DND-41 (cell line): ENCODE results near the gene EVA1C.

Experiments used
- EZH2 ChIP-seq: IDR thresholded peaks from 3 replicates; pipeline ENCODE4 v1.6.1; 2012; ENCODE audit warnings: borderline replicate concordance, low read depth, mild to moderate bottlenecking, moderate library complexity, low read length, inconsistent platforms; ENCODE audit not compliant: severe bottlenecking
- TF ChIP-seq, protein P1 (sequence below): IDR thresholded peaks from 2 replicates; pipeline ENCODE4 v1.5.1; 2012; ENCODE audit warnings: borderline replicate concordance, low read length, moderate library complexity, mild to moderate bottlenecking; ENCODE audit not compliant: poor library complexity, severe bottlenecking; ENCODE audit errors: extremely low read depth

DNA sequence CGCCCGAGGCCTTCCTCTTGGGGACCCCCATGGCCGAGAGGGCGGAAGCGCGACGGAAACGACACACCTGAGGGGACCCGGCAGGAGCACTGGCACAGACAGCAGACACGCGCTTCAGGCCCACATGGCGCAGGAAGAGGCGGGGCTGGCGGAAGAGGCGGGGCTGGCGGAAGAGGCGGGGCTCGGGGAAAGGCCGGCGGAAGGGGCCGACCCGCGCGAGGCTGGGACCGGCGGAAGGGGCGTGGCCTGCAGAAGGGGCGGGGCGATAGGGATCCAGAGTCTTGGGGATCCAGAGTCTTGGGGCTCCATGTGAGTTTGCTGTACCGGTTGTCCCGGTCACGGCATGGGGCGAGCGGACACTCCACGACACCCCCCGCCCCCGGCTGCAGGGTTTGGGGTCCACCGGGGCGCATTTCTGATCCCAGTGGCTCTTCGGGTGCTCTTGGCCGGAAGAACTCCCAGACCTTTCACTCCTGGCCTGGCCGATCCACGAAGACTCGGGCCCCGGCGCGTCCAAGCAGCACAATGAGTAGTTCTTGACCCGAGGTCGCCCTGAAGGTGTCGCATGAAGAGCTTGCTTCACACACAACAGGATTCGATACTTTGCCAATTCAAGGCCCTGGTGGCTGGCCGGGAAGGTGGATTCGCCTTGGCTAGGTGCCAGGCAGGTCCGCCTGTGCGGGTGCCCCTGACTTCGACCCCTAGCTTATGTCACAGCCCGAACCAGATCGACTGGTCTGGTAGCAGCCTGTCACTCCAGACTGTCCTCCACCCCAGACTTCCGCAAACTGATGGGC is 19.4 kb upstream of the EVA1C start, which contains the start of gene URB1:
- TF ChIP-seq, protein P1, sequence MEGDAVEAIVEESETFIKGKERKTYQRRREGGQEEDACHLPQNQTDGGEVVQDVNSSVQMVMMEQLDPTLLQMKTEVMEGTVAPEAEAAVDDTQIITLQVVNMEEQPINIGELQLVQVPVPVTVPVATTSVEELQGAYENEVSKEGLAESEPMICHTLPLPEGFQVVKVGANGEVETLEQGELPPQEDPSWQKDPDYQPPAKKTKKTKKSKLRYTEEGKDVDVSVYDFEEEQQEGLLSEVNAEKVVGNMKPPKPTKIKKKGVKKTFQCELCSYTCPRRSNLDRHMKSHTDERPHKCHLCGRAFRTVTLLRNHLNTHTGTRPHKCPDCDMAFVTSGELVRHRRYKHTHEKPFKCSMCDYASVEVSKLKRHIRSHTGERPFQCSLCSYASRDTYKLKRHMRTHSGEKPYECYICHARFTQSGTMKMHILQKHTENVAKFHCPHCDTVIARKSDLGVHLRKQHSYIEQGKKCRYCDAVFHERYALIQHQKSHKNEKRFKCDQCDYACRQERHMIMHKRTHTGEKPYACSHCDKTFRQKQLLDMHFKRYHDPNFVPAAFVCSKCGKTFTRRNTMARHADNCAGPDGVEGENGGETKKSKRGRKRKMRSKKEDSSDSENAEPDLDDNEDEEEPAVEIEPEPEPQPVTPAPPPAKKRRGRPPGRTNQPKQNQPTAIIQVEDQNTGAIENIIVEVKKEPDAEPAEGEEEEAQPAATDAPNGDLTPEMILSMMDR: no peak
- TF ChIP-seq EZH2: no peak
